Neuronal stem cell (in vitro differentiated cells): ENCODE results near the gene HDAC3.
"Not testable (repeated sequence)": the region's sequence is repeated elsewhere in the genome, so short reads cannot be mapped to it uniquely, and the experiment has no call there.

ENCODE experiments used
- DNase-seq: peaks from one replicate; pipeline ENCODE4 v3.0.0-alpha.2; 2013; ENCODE audit warnings: low spot score
- H2AFZ ChIP-seq: one replicate; pipeline ENCODE4 v1.6.1; 2013; ENCODE audit warnings: mild to moderate bottlenecking, low read length, inconsistent platforms
- H2AK5ac ChIP-seq: 2 replicates; pipeline ENCODE4 v1.6.1; 2013; ENCODE audit warnings: low read depth, mild to moderate bottlenecking, inconsistent platforms, low read length, moderate library complexity, mixed read lengths
- H2BK120ac ChIP-seq: 2 replicates; pipeline ENCODE4 v1.6.1; 2013; ENCODE audit warnings: low read depth, mild to moderate bottlenecking, inconsistent platforms, low read length, moderate library complexity, mixed read lengths
- H2BK12ac ChIP-seq: one replicate; pipeline ENCODE4 v1.6.1; 2013; ENCODE audit warnings: low read length, inconsistent platforms
- H2BK15ac ChIP-seq: 2 replicates; pipeline ENCODE4 v1.6.1; 2013; ENCODE audit warnings: mild to moderate bottlenecking, low read length, inconsistent platforms, mixed read lengths
- H2BK5ac ChIP-seq: one replicate; pipeline ENCODE4 v1.6.1; 2013; ENCODE audit warnings: inconsistent platforms, mild to moderate bottlenecking, low read length, moderate library complexity
- H3K14ac ChIP-seq: one replicate; pipeline ENCODE4 v1.6.1; 2013; ENCODE audit warnings: low read length, inconsistent platforms
- H3K18ac ChIP-seq: 2 replicates; pipeline ENCODE4 v1.6.1; 2013; ENCODE audit warnings: low read length, inconsistent platforms
- H3K23ac ChIP-seq: 2 replicates; pipeline ENCODE4 v1.6.1; 2013; ENCODE audit warnings: low read depth, mild to moderate bottlenecking, mixed read lengths, low read length, inconsistent platforms; ENCODE audit not compliant: poor library complexity
- H3K27ac ChIP-seq: replicated peaks from 3 replicates; pipeline ENCODE4 v1.5.1; 2013; ENCODE audit warnings: low read length, inconsistent platforms
- H3K27me3 ChIP-seq, 3 experiments: 2 replicates each; pipeline ENCODE4 v1.6.1; 2013; ENCODE audit warnings: low read length in 3 of 3, mild to moderate bottlenecking in 2 of 3, inconsistent platforms in 1 of 3, low read depth in 1 of 3, mixed read lengths in 1 of 3, moderate library complexity in 1 of 3; ENCODE audit not compliant: control insufficient read depth in 3 of 3, insufficient read depth in 3 of 3
- H3K36me3 ChIP-seq, 2 donors: replicated peaks in 1 of 2; 2 replicates each; pipeline ENCODE4 v1.6.1; 2013; ENCODE audit warnings: low read length in 2 of 2; ENCODE audit not compliant: control insufficient read depth in 2 of 2, insufficient read depth in 2 of 2
- H3K4ac ChIP-seq: 2 replicates; pipeline ENCODE4 v1.6.1; 2013; ENCODE audit warnings: inconsistent platforms, mild to moderate bottlenecking, low read length, moderate library complexity
- H3K4me1 ChIP-seq, 2 donors: 1 replicate in 1 of 2; 2 replicates in 1 of 2; pipeline ENCODE4 v1.6.1; 2013; ENCODE audit warnings: low read length in 2 of 2, low read depth in 1 of 2; ENCODE audit not compliant: control insufficient read depth in 2 of 2, insufficient read depth in 1 of 2
- H3K4me2 ChIP-seq: one replicate; pipeline ENCODE4 v1.6.1; 2013; ENCODE audit warnings: mild to moderate bottlenecking, low read length, inconsistent platforms; ENCODE audit not compliant: insufficient read depth, poor library complexity, severe bottlenecking
- H3K4me3 ChIP-seq, 2 donors: 2 replicates each; pipeline ENCODE4 v1.5.1; 2013; ENCODE audit warnings: low read length in 2 of 2, mild to moderate bottlenecking in 2 of 2, inconsistent platforms in 1 of 2, moderate library complexity in 1 of 2
- H3K79me1 ChIP-seq: one replicate; pipeline ENCODE4 v1.6.1; 2013; ENCODE audit warnings: low read depth, mild to moderate bottlenecking, inconsistent platforms, low read length, moderate library complexity
- H3K9ac ChIP-seq: one replicate; pipeline ENCODE4 v1.6.1; 2013; ENCODE audit warnings: mild to moderate bottlenecking, low read depth, low read length, inconsistent platforms; ENCODE audit not compliant: poor library complexity
- H3K9me3 ChIP-seq, 2 donors: replicated peaks in 1 of 2; 2 replicates each; pipeline versions ENCODE3 to v1.6.1; 2013; ENCODE audit warnings: low read length in 2 of 2, mild to moderate bottlenecking in 2 of 2, inconsistent platforms in 1 of 2, low read depth in 1 of 2, mixed read lengths in 1 of 2, moderate library complexity in 1 of 2; ENCODE audit not compliant: control insufficient read depth in 2 of 2, insufficient read depth in 1 of 2
- H4K8ac ChIP-seq: one replicate; pipeline ENCODE4 v1.6.1; 2013; ENCODE audit warnings: low read depth, mild to moderate bottlenecking, inconsistent platforms, low read length, moderate library complexity
- H4K91ac ChIP-seq: one replicate; pipeline ENCODE4 v1.6.1; 2013; ENCODE audit warnings: low read length, low read depth, mild to moderate bottlenecking, inconsistent platforms; ENCODE audit not compliant: poor library complexity
- WGBS, 2 donors: extraction: QIAGEN DNeasy Blood & Tissue Kit; methylation state at CpG; one replicate each; pipeline ENCODE4 v1.1.7; 2013; ENCODE audit warnings: missing lambda C conversion rate in 2 of 2, mixed read lengths in 1 of 2; ENCODE audit not compliant: insufficient read length in 2 of 2, insufficient replicate concordance in 1 of 2; ENCODE audit errors: extremely low coverage in 2 of 2; 5-methylcytosine and 5-hydroxymethylcytosine counted together

The HDAC3 gene

DNA sequence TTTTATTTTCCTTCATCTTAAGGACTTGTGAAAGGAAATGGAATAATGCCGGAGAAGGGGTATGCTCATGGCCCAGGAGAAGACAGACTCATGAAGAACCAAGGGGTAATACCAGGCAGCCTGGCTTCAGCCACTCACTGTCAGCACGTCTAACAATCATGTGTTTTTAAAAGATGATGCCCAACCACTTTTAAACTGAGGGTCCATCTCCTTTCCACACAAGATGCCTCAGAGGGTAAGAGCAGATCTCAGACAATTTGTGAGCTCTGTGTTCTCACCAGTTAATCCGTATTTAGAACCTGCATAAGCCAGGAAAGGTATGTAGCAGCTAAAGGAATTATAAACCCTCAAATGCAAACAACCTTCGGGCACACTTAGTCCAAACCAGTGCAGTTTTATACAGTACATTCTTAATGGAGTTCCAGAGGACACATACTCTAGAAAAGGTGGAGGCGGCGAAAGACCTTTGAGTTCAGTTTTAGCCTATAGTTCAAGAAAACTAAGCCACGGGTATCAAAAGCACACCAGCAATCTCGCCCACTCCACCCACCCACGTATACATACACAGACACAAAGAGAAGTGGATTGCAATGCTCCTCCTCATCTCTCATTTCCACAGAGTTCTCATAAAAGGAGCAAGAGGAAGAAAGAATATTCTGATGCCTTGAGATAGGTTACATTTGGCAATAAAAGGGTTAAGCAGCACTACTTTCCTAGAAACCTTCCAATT is 20.5 kb downstream of the HDAC3 start:
- Histone ChIP-seq H4K91ac (no peak overlapping the region), H2BK5ac (no peak overlapping the region), H3K4me2 (no peak overlapping the region), H4K8ac (no peak overlapping the region), H3K14ac (no peak overlapping the region), H3K23ac (no peak overlapping the region), H3K27me3 (no peaks in the 10 kb centered on the region), H3K27ac (peak overlapping the region; percentile 31), H2BK120ac (no peak overlapping the region), H3K9me3 (peaks cover 0 to 13% of the 10 kb centered on the region in 2 donors), H3K36me3 (peaks cover 3 to 42% of the 10 kb centered on the region in 2 donors), H3K9ac (no peak overlapping the region), H2AFZ (no peak overlapping the region), H3K18ac (no peak overlapping the region), H2BK12ac (no peak overlapping the region), H2AK5ac (no peak overlapping the region), H3K4me1 (peaks cover 9 to 10% of the 10 kb centered on the region in 2 donors), H3K79me1 (peaks cover 2% of the 10 kb centered on the region), H3K4ac (no peak overlapping the region), H2BK15ac (no peak overlapping the region), H3K4me3 (no peak overlapping the region)
- WGBS, 2 donors: no CpG with 5 or more reads among the region's 9 CpGs
- DNase-seq: no peak

DNA sequence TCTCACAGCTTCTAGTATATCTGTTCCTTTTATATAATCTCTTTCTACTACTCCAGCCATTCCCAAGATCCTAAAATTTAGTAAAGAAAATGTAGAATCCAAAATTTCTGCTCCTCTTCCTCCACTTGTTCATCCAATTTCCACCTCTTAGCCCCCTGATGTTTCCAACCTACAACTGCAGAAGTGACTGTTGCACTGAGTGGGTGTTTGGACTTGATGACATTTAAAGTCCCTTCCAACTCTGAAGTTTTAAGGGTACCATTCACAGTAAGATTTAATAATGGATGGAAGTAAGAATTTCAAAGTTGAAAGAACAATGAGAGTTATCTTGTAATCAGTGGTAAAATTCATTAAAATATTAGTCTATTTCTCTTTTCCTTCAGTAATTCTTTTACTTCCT is 23.3 kb downstream of the HDAC3 start:
- H3K36me3 ChIP-seq: peaks cover 0 to 26% of the 10 kb centered on the region in 2 donors

DNA sequence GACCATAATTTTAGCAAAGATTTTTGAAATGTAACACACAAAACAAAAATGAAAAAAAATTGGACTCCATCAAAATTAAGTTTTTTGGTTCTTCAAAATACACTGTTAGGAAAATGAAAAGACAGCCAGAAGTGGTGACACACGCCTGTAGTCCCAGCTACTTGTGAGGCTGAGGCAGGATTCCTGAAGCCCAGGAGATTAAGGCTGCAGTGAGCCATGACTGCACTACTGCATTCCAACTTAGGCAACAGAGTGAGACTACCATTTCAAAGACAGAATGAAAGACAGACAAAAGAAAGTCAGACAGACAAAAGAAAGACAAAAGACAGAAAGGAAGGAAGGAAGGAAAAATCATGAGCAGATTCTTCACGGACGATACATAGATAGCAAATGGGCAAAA is 25.4 kb downstream of the HDAC3 start:
- Histone ChIP-seq H3K23ac (no peak overlapping the region), H3K4me2 (no peak overlapping the region), H2BK15ac (no peak overlapping the region), H3K18ac (no peak overlapping the region), H4K8ac (no peak overlapping the region), H3K4me3 (no peak overlapping the region), H4K91ac (no peak overlapping the region), H3K27me3 (no peaks in the 10 kb centered on the region), H3K9me3 (peaks cover 0 to 10% of the 10 kb centered on the region in 2 donors), H3K14ac (no peak overlapping the region), H2BK120ac (no peak overlapping the region), H3K79me1 (peaks cover 2% of the 10 kb centered on the region), H3K4ac (no peak overlapping the region), H3K27ac (no peak overlapping the region), H2AFZ (no peak overlapping the region), H3K9ac (no peak overlapping the region), H2BK5ac (no peak overlapping the region), H2BK12ac (no peak overlapping the region), H3K4me1 (peaks cover 3 to 5% of the 10 kb centered on the region in 2 donors), H3K36me3 (peaks cover 0 to 17% of the 10 kb centered on the region in 2 donors), H2AK5ac (no peak overlapping the region)
- DNase-seq: no peak
- WGBS, 2 donors: no CpG with 5 or more reads among the region's 3 CpGs

More for the DNA sequence above, 23.3 kb downstream of the HDAC3 start:
- no peaks in the 10 kb centered on the region for H3K27me3 ChIP-seq
- no peak overlapping the region for H3K23ac ChIP-seq
- H3K9me3 ChIP-seq: peaks cover 0 to 13% of the 10 kb centered on the region in 2 donors
- peaks cover 9 to 10% of the 10 kb centered on the region in 2 donors for H3K4me1 ChIP-seq
- H4K8ac ChIP-seq: no peak overlapping the region
- no peak for DNase-seq
- no peak overlapping the region for H2BK5ac ChIP-seq
- no peak overlapping the region for H3K4me3 ChIP-seq
- no peak overlapping the region for H3K9ac ChIP-seq
- no peak overlapping the region for H2AK5ac ChIP-seq
- H3K79me1 ChIP-seq: peaks cover 2% of the 10 kb centered on the region
- H2BK120ac ChIP-seq: no peak overlapping the region
- no peak overlapping the region for H2AFZ ChIP-seq
- no peak overlapping the region for H3K14ac ChIP-seq
- H2BK15ac ChIP-seq: no peak overlapping the region
- no peak overlapping the region for H3K4me2 ChIP-seq
- no peak overlapping the region for H3K4ac ChIP-seq
- no peak overlapping the region for H2BK12ac ChIP-seq
- no peak overlapping the region for H3K27ac ChIP-seq
- no peak overlapping the region for H3K18ac ChIP-seq
- H4K91ac ChIP-seq: no peak overlapping the region

DNA sequence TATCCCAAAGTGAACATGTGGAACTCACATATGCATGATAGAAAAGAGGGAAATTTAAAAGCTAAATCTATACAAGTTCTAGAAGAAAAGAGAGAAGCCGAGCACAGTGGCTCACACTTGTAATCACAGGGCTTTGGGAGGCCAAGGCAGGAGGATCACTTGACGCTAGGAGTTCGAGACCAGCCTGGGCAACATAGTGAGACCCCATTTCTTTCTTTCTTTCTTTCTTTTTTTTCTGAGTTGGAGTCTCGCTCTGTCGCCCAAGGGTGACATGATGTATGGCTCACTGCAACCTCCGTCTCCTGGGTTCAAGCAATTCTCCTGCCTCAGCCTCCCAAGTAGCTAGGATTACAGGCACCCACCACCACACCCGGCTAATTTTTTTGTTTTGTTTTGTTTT is 26.7 kb downstream of the HDAC3 start:
- not testable (repeated sequence) for H3K27me3 ChIP-seq, DNase-seq, H3K4me1 ChIP-seq, H2BK120ac ChIP-seq, H2AK5ac ChIP-seq, H4K91ac ChIP-seq, H2BK5ac ChIP-seq, H3K4me3 ChIP-seq, H3K9ac ChIP-seq, H4K8ac ChIP-seq, H3K23ac ChIP-seq, H3K4me2 ChIP-seq, H3K79me1 ChIP-seq, H3K4ac ChIP-seq, H3K27ac ChIP-seq, H3K9me3 ChIP-seq, H3K14ac ChIP-seq, H2AFZ ChIP-seq, H2BK12ac ChIP-seq, H2BK15ac ChIP-seq, H3K18ac ChIP-seq
- H3K36me3 ChIP-seq: peaks cover 0 to 10% of the 10 kb centered on the region in 2 donors
- WGBS, 2 donors: no CpG with 5 or more reads among the region's 7 CpGs
